ENCODE results near the gene PRPF19.

GRCh38 chr11:60936467-60937143 is 30.2 kb upstream of the PRPF19 start:
- TF ChIP-seq, protein P1, sequence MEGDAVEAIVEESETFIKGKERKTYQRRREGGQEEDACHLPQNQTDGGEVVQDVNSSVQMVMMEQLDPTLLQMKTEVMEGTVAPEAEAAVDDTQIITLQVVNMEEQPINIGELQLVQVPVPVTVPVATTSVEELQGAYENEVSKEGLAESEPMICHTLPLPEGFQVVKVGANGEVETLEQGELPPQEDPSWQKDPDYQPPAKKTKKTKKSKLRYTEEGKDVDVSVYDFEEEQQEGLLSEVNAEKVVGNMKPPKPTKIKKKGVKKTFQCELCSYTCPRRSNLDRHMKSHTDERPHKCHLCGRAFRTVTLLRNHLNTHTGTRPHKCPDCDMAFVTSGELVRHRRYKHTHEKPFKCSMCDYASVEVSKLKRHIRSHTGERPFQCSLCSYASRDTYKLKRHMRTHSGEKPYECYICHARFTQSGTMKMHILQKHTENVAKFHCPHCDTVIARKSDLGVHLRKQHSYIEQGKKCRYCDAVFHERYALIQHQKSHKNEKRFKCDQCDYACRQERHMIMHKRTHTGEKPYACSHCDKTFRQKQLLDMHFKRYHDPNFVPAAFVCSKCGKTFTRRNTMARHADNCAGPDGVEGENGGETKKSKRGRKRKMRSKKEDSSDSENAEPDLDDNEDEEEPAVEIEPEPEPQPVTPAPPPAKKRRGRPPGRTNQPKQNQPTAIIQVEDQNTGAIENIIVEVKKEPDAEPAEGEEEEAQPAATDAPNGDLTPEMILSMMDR (IDR thresholded peaks at IDR 0.05) = no peak
- no peak for TF ChIP-seq POLR2AphosphoS5 (IDR thresholded peaks at IDR 0.05)
- no peak for TF ChIP-seq POLR2A (IDR thresholded peaks at IDR 0.05)
- TF ChIP-seq EP300 (IDR thresholded peaks at IDR 0.05) = no peak
